Neural progenitor cell (in vitro differentiated cells): ENCODE results near the gene PARPBP.

Source experiments
- EZH2phosphoT487 ChIP-seq: fragments of 200-600 bp; sonication (generic); IDR thresholded peaks from 2 replicates; pipeline ENCODE4 v1.6.1; 2017; ENCODE audit warnings: antibody characterized with exemption
- TF ChIP-seq, protein P1 (sequence below): fragments of 200-600 bp; sonication (generic); IDR thresholded peaks from 2 replicates; pipeline ENCODE4 v1.5.1; 2017; ENCODE audit warnings: antibody characterized with exemption, mild to moderate bottlenecking

DNA sequence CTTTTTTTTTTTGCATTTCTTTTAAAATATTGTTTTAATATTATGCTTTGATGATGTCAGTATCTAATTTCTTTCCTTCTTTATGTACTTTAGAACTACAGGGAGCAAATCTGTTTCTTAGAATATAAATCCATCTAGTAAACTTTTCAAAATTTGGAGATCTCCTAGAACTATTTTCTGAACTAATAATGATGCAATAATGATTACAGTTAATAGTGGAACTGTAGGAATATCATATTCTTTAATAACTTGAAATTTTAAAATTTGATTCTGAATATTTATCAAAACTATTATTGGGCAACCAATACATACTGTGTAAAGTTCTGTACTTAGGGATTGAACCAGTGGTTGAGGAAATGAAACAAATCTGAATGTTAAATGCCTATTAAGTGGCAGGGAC lies 100.8 kb downstream of the PARPBP start:
- TF ChIP-seq, protein P1, sequence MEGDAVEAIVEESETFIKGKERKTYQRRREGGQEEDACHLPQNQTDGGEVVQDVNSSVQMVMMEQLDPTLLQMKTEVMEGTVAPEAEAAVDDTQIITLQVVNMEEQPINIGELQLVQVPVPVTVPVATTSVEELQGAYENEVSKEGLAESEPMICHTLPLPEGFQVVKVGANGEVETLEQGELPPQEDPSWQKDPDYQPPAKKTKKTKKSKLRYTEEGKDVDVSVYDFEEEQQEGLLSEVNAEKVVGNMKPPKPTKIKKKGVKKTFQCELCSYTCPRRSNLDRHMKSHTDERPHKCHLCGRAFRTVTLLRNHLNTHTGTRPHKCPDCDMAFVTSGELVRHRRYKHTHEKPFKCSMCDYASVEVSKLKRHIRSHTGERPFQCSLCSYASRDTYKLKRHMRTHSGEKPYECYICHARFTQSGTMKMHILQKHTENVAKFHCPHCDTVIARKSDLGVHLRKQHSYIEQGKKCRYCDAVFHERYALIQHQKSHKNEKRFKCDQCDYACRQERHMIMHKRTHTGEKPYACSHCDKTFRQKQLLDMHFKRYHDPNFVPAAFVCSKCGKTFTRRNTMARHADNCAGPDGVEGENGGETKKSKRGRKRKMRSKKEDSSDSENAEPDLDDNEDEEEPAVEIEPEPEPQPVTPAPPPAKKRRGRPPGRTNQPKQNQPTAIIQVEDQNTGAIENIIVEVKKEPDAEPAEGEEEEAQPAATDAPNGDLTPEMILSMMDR = no peak
- TF ChIP-seq EZH2phosphoT487 = no peak
